ENCODE data around the gene SLC22A13.

DNA sequence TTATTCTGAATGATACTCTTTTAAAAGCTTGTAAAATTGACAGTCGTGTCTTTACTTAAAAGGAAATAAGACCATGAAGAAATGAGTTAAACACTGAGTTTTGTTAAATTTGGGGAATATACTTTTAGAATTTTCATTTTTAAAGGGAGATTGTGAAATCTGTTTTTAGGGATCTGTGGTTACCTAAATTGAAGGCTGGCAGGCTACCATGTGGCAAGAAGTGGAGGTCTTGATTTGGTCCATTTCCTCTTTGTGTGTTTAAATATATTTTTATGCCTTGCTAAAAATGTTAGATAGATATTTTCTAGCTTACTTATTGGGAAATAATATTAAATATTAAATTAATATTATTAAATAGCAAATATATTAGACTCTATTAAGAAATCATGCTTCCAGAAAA lies 36.6 kb upstream of the SLC22A13 start:
- no peak for TF ChIP-seq MAFK (IDR thresholded peaks at IDR 0.05; ENCODE audit: low read depth, low read length)
- TF ChIP-seq POLR2A (IDR thresholded peaks at IDR 0.05; ENCODE audit: low read depth, low read length) = no peak
- TF ChIP-seq, protein P1, sequence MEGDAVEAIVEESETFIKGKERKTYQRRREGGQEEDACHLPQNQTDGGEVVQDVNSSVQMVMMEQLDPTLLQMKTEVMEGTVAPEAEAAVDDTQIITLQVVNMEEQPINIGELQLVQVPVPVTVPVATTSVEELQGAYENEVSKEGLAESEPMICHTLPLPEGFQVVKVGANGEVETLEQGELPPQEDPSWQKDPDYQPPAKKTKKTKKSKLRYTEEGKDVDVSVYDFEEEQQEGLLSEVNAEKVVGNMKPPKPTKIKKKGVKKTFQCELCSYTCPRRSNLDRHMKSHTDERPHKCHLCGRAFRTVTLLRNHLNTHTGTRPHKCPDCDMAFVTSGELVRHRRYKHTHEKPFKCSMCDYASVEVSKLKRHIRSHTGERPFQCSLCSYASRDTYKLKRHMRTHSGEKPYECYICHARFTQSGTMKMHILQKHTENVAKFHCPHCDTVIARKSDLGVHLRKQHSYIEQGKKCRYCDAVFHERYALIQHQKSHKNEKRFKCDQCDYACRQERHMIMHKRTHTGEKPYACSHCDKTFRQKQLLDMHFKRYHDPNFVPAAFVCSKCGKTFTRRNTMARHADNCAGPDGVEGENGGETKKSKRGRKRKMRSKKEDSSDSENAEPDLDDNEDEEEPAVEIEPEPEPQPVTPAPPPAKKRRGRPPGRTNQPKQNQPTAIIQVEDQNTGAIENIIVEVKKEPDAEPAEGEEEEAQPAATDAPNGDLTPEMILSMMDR (conservative IDR thresholded peaks at IDR 0.05; ENCODE audit: low read depth, low read length) = no peak
- TF ChIP-seq CEBPB (IDR thresholded peaks at IDR 0.05; ENCODE audit: low read depth, low read length) = peak; percentile 42; the same call in 1 of the 2 replicates
- TF ChIP-seq SMC3 (IDR thresholded peaks at IDR 0.05; ENCODE audit: low read depth, low read length) = no peak
- TF ChIP-seq RCOR1 (IDR thresholded peaks at IDR 0.05; ENCODE audit: insufficient replicate concordance, low read length) = no peak
- no peak for TF ChIP-seq NFE2L2 (IDR thresholded peaks at IDR 0.05; ENCODE audit: low read depth, low read length)
- no peak for TF ChIP-seq FOS (IDR thresholded peaks at IDR 0.05; ENCODE audit: low read depth, low read length)
- no peak for TF ChIP-seq ELK1 (IDR thresholded peaks at IDR 0.05; ENCODE audit: borderline replicate concordance, low read depth, low read length)

Data from IMR-90 (cell line).